OCI-LY1 (cell line): ENCODE measurements around the gene ZNF827.

ENCODE experiments used
- H2AFZ ChIP-seq: fragments of 200-600 bp; sonication (generic), shearing (Covaris generic); 2 replicates; pipeline ENCODE4 v1.6.0; 2014; ENCODE audit warnings: antibody characterized with exemption, mild to moderate bottlenecking, low read length
- H3F3A ChIP-seq: fragments of 200-600 bp; sonication (generic), shearing (Covaris generic); 2 replicates; pipeline ENCODE4 v1.6.0; 2014; ENCODE audit warnings: mild to moderate bottlenecking, antibody characterized with exemption, low read length, moderate library complexity; ENCODE audit not compliant: insufficient read depth
- H3K27ac ChIP-seq: fragments of 200-600 bp; sonication (generic); 2 replicates; pipeline ENCODE4 v1.5.1; 2014; ENCODE audit warnings: low read length, mixed run types, mild to moderate bottlenecking, low read depth; ENCODE audit not compliant: poor library complexity, severe bottlenecking
- H3K27me3 ChIP-seq: fragments of 200-600 bp; sonication (generic); 2 replicates; pipeline ENCODE4 v1.6.0; 2014; ENCODE audit warnings: antibody characterized with exemption, mild to moderate bottlenecking, low read length, moderate library complexity; ENCODE audit not compliant: insufficient read depth
- H3K36me3 ChIP-seq: fragments of 200-600 bp; sonication (generic); 2 replicates; pipeline ENCODE4 v1.6.1; 2014; ENCODE audit warnings: mild to moderate bottlenecking, antibody characterized with exemption, low read length, moderate library complexity, mixed read lengths; ENCODE audit not compliant: insufficient read depth
- H3K4me1 ChIP-seq: fragments of 200-600 bp; sonication (generic); 2 replicates; pipeline ENCODE4 v1.5.1; 2014; ENCODE audit warnings: mild to moderate bottlenecking, low read length, moderate library complexity; ENCODE audit not compliant: insufficient read depth, severe bottlenecking
- H3K4me2 ChIP-seq: fragments of 200-600 bp; sonication (generic), shearing (Covaris generic); 2 replicates; pipeline ENCODE4 v1.6.1; 2014; ENCODE audit warnings: low read length
- H3K4me3 ChIP-seq: fragments of 200-600 bp; sonication (generic); 2 replicates; pipeline ENCODE4 v1.5.1; 2014; ENCODE audit warnings: low read length, low read depth, mild to moderate bottlenecking, mixed read lengths; ENCODE audit not compliant: poor library complexity, severe bottlenecking
- H3K79me2 ChIP-seq: fragments of 200-600 bp; shearing (Covaris generic); 2 replicates; pipeline ENCODE4 v1.6.1; 2016; ENCODE audit warnings: mixed run types, low read length, mixed read lengths; ENCODE audit not compliant: insufficient read depth
- H3K9ac ChIP-seq: fragments of 200-600 bp; sonication (generic), shearing (Covaris generic); 2 replicates; pipeline ENCODE4 v1.6.1; 2014; ENCODE audit warnings: mild to moderate bottlenecking, low read length, mixed read lengths
- H3K9me2 ChIP-seq: fragments of 200-600 bp; sonication (generic), shearing (Covaris generic); 2 replicates; pipeline ENCODE4 v1.6.1; 2014; ENCODE audit warnings: low read depth, mild to moderate bottlenecking, low read length, mixed read lengths
- H3K9me3 ChIP-seq: fragments of 200-600 bp; shearing (Covaris generic); 2 replicates; pipeline ENCODE4 v1.6.1; 2014; ENCODE audit warnings: low read length, mixed read lengths
- H4K20me1 ChIP-seq: fragments of 200-600 bp; sonication (generic), shearing (Covaris generic); 2 replicates; pipeline ENCODE4 v1.6.0; 2016; ENCODE audit warnings: mild to moderate bottlenecking, low read length; ENCODE audit not compliant: insufficient read depth
- CTCF ChIP-seq: fragments of 200-600 bp; sonication (generic), shearing (Covaris generic); IDR thresholded peaks from 2 replicates; pipeline ENCODE4 v1.5.1; 2017; ENCODE audit warnings: mild to moderate bottlenecking, antibody characterized with exemption, low read length, moderate library complexity, mixed read lengths
- EZH2 ChIP-seq: fragments of 200-600 bp; sonication (generic), shearing (Covaris generic); IDR thresholded peaks from 2 replicates; pipeline ENCODE4 v1.8.0; 2017; ENCODE audit warnings: borderline replicate concordance, mixed run types, mild to moderate bottlenecking, antibody characterized with exemption, low read length, moderate library complexity, mixed read lengths

Gene ZNF827

GRCh38 chr4:145756244-145756643 lies 182.4 kb downstream of the ZNF827 start:
- Histone ChIP-seq H3K4me2 (no peak overlapping the region), H3K4me3 (no peak overlapping the region), H3K79me2 (no peaks in the 10 kb centered on the region), H3F3A (no peaks in the 10 kb centered on the region), H3K9me2 (no peaks in the 10 kb centered on the region), H2AFZ (no peak overlapping the region), H3K27me3 (no peaks in the 10 kb centered on the region), H3K4me1 (no peaks in the 10 kb centered on the region), H3K9me3 (no peaks in the 10 kb centered on the region), H3K36me3 (peaks cover 22% of the 10 kb centered on the region), H3K9ac (no peak overlapping the region), H3K27ac (no peak overlapping the region), H4K20me1 (no peaks in the 10 kb centered on the region)
- TF ChIP-seq EZH2 (no peak), CTCF (no peak)

- TF ChIP-seq CTCF (no peak), EZH2 (no peak)
- peaks cover 17% of the 10 kb centered on the region for H3K36me3 ChIP-seq
- H3K4me1 ChIP-seq = no peaks in the 10 kb centered on the region
- no peaks in the 10 kb centered on the region for H3K27me3 ChIP-seq
- no peak overlapping the region for H3K27ac ChIP-seq
- no peak overlapping the region for H3K4me2 ChIP-seq
- H4K20me1 ChIP-seq = no peaks in the 10 kb centered on the region
- no peaks in the 10 kb centered on the region for H3K9me2 ChIP-seq
- no peak overlapping the region for H2AFZ ChIP-seq
- no peaks in the 10 kb centered on the region for H3K79me2 ChIP-seq
- no peaks in the 10 kb centered on the region for H3F3A ChIP-seq
- no peaks in the 10 kb centered on the region for H3K9me3 ChIP-seq
- H3K9ac ChIP-seq = no peak overlapping the region
- H3K4me3 ChIP-seq = no peak overlapping the region
Measured at GRCh38 chr4:145755802-145756201, 182.8 kb downstream of the ZNF827 start.

GRCh38 chr4:145743641-145744040 lies 195.0 kb downstream of the ZNF827 start:
- Histone ChIP-seq H4K20me1 (no peaks in the 10 kb centered on the region), H3K9me2 (no peaks in the 10 kb centered on the region), H3K27me3 (0 out of 2 replicates have a peak, but pooled peaks cover 5% of the 10 kb centered on the region), H3K79me2 (no peaks in the 10 kb centered on the region), H3K9me3 (no peaks in the 10 kb centered on the region), H3K4me2 (no peak overlapping the region), H3K9ac (no peak overlapping the region), H3K36me3 (no peaks in the 10 kb centered on the region; the same call in 1 of the 2 replicates), H3K27ac (no peak overlapping the region), H3F3A (no peaks in the 10 kb centered on the region), H2AFZ (no peak overlapping the region), H3K4me1 (no peaks in the 10 kb centered on the region), H3K4me3 (no peak overlapping the region)
- TF ChIP-seq EZH2 (no peak), CTCF (no peak)
